Measurements from ENCODE around the gene TENT5A. TPM values are rescaled to one million over a fixed set of nuclear protein-coding genes. Genes with fewer than 3 reads are reported as not detected.

The TENT5A gene
- total and polyA plus RNA-seq, 7 experiments from 2014 or later: 0.80 to 12.5 (median 6.9) TPM

- no peak for ATAC-seq
- H3K27ac Mint-ChIP-seq: no peak overlapping the region
- peaks cover 4 to 8% of the 10 kb centered on the region in 2 donors for H3K4me1 ChIP-seq (ENCODE audit: control insufficient read depth in 2 of 2, insufficient read depth in 2 of 2, low read length in 2 of 2)
Measured at GRCh38 chr6:81749707-81750106, 2.8 kb downstream of the TENT5A start.

GRCh38 chr6:81748994-81749393, 3.5 kb downstream of the TENT5A start:
- Histone ChIP-seq H3K36me3 (ENCODE audit: control insufficient read depth in 2 of 3, insufficient read depth in 3 of 3, low read length in 3 of 3) (peaks cover 0 to 10% (median 0%) of the 10 kb centered on the region in 3 experiments), H3K27me3 (ENCODE audit: control insufficient read depth in 2 of 2, insufficient read depth in 2 of 2, low read length in 2 of 2) (no peaks in the 10 kb centered on the region), H3K4me1 (ENCODE audit: control insufficient read depth in 2 of 2, insufficient read depth in 2 of 2, low read length in 2 of 2) (peaks cover 4 to 8% of the 10 kb centered on the region in 2 donors), H3K9me3 (ENCODE audit: control insufficient read depth in 2 of 3, low read length in 3 of 3) (no peaks in the 10 kb centered on the region), H3K4me3 (ENCODE audit: low read length) (no peak overlapping the region), H3K27ac (ENCODE audit: low read depth, low read length) (no peak overlapping the region)
- intact Hi-C loops (cut with micrococcal nuclease): no loop called here
- peak overlapping the region in 1 of 9 donors; percentile 11 for H3K27ac Mint-ChIP-seq
- POLR2A ChIA-PET: no interaction called here
- no peak for DNase-seq
- peaks cover 0 to 47% (median 0%) of the 10 kb centered on the region in 5 donors for H3K27me3 Mint-ChIP-seq
- H3K4me1 Mint-ChIP-seq: peaks cover 22 to 58% (median 51%) of the 10 kb centered on the region in 7 donors
- CTCF ChIA-PET: interaction anchor here (1.0 kb wide), 1 partner anchor 1412 kb away, joined by 4 read pairs; no protein-coding TSS in a partner anchor
- no peaks in the 10 kb centered on the region for H3K9me3 Mint-ChIP-seq
- H3K36me3 Mint-ChIP-seq: peaks cover 0 to 17% (median 3%) of the 10 kb centered on the region in 5 donors
- no peak for ATAC-seq
- peak overlapping the region in 2 of 10 donors; percentile 10 to 87 for H3K4me3 Mint-ChIP-seq

More at GRCh38 chr6:81749707-81750106, 2.8 kb downstream of the TENT5A start:
- ChIA-PET CTCF (interaction anchor here (1.0 kb wide), 1 partner anchor 1412 kb away, joined by 4 read pairs; no protein-coding TSS in a partner anchor), POLR2A (interaction anchor here (1.3 kb wide), 1 partner anchor 13 kb away, joined by 3 read pairs; no protein-coding TSS in a partner anchor)
- H3K4me3 ChIP-seq (ENCODE audit: low read length): no peak overlapping the region
- peak overlapping the region in 9 of 10 donors; percentile 87 to 99 (median 98) for H3K4me3 Mint-ChIP-seq
- H3K36me3 ChIP-seq (ENCODE audit: control insufficient read depth in 2 of 3, insufficient read depth in 3 of 3, low read length in 3 of 3): peaks cover 0 to 10% (median 0%) of the 10 kb centered on the region in 3 experiments
- DNase-seq: no peak
- H3K4me1 Mint-ChIP-seq: peaks cover 22 to 58% (median 51%) of the 10 kb centered on the region in 7 donors
- no peak overlapping the region for H3K27ac ChIP-seq (ENCODE audit: low read depth, low read length)
- H3K9me3 ChIP-seq (ENCODE audit: control insufficient read depth in 2 of 3, low read length in 3 of 3): no peaks in the 10 kb centered on the region
- intact Hi-C loops (cut with micrococcal nuclease): loop anchor here (5.0 to 10.0 kb wide), 7 partner anchors 507 to 1802 kb away; partner anchors contain the start of genes DOP1A (in 1 of the 2), ELOVL4 (in 1 of the 2), PGM3 (in 1 of the 2) and RWDD2A (in 1 of the 2)
- no peaks in the 10 kb centered on the region for H3K9me3 Mint-ChIP-seq
- peaks cover 0 to 17% (median 3%) of the 10 kb centered on the region in 5 donors for H3K36me3 Mint-ChIP-seq
- H3K27me3 Mint-ChIP-seq: peaks cover 0 to 51% (median 0%) of the 10 kb centered on the region in 5 donors
- H3K27me3 ChIP-seq (ENCODE audit: control insufficient read depth in 2 of 2, insufficient read depth in 2 of 2, low read length in 2 of 2): no peaks in the 10 kb centered on the region

DNA sequence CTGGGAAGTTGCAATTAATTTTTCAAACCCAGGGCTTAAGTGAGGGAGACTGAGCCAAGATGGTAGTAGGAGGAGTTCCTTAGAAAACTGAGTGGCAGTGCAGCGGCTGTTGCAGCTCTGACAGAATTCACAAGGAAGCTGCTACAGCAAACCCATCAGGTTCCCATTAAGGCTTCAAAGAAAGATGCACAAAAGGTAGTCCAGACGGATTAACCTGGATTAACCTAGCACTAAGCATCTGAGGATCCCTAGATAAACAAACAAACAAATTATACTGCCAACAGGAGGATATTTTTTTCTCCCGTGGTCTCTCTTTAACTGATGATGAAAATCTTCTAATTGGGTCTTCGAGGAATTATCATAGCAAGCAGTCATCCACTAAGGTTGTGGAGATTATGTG, 5.2 kb downstream of the TENT5A start:
- Mint-ChIP-seq H3K27me3 (peaks cover 0 to 35% (median 0%) of the 10 kb centered on the region in 5 donors), H3K27ac (peak overlapping the region in 1 of 9 donors; percentile 51), H3K4me1 (peaks cover 7 to 58% (median 51%) of the 10 kb centered on the region in 7 donors), H3K4me3 (no peak overlapping the region), H3K9me3 (no peaks in the 10 kb centered on the region), H3K36me3 (peaks cover 0 to 17% (median 3%) of the 10 kb centered on the region in 5 donors)
- ChIA-PET CTCF (no interaction called here), POLR2A (no interaction called here)
- Histone ChIP-seq H3K36me3 (ENCODE audit: control insufficient read depth in 2 of 3, insufficient read depth in 3 of 3, low read length in 3 of 3) (peaks cover 0 to 8% (median 0%) of the 10 kb centered on the region in 3 experiments), H3K27me3 (ENCODE audit: control insufficient read depth in 2 of 2, insufficient read depth in 2 of 2, low read length in 2 of 2) (no peaks in the 10 kb centered on the region), H3K4me1 (ENCODE audit: control insufficient read depth in 2 of 2, insufficient read depth in 2 of 2, low read length in 2 of 2) (peaks cover 4 to 8% of the 10 kb centered on the region in 2 donors), H3K4me3 (ENCODE audit: low read length) (no peak overlapping the region), H3K27ac (ENCODE audit: low read depth, low read length) (no peak overlapping the region), H3K9me3 (ENCODE audit: control insufficient read depth in 2 of 3, low read length in 3 of 3) (no peaks in the 10 kb centered on the region)
- intact Hi-C loops (cut with micrococcal nuclease): no loop called here
- ATAC-seq (no peak), DNase-seq (no peak)

- intact Hi-C loops (cut with micrococcal nuclease): no loop called here
Measured at GRCh38 chr6:81744131-81744530, 8.3 kb downstream of the TENT5A start.

GRCh38 chr6:81743649-81744048, 8.8 kb downstream of the TENT5A start:
- Mint-ChIP-seq H3K27ac (peak overlapping the region in 1 of 9 donors; percentile 8), H3K4me3 (no peak overlapping the region), H3K27me3 (peaks cover 0 to 5% (median 0%) of the 10 kb centered on the region in 5 donors), H3K4me1 (peaks cover 0 to 28% (median 20%) of the 10 kb centered on the region in 7 donors), H3K36me3 (peaks cover 0 to 3% (median 3%) of the 10 kb centered on the region in 5 donors), H3K9me3 (no peaks in the 10 kb centered on the region)
- intact Hi-C loops (cut with micrococcal nuclease): no loop called here
- CTCF ChIA-PET: no interaction called here
- H3K27ac ChIP-seq (ENCODE audit: low read depth, low read length): no peak overlapping the region
- H3K4me1 ChIP-seq (ENCODE audit: control insufficient read depth in 2 of 2, insufficient read depth in 2 of 2, low read length in 2 of 2): no peaks in the 10 kb centered on the region
- no peak overlapping the region for H3K4me3 ChIP-seq (ENCODE audit: low read length)
- POLR2A ChIA-PET: no interaction called here
- H3K27me3 ChIP-seq (ENCODE audit: control insufficient read depth in 2 of 2, insufficient read depth in 2 of 2, low read length in 2 of 2): no peaks in the 10 kb centered on the region
- no peak for ATAC-seq
- H3K9me3 ChIP-seq (ENCODE audit: control insufficient read depth in 2 of 3, low read length in 3 of 3): no peaks in the 10 kb centered on the region
- DNase-seq: no peak
- H3K36me3 ChIP-seq (ENCODE audit: control insufficient read depth in 2 of 3, insufficient read depth in 3 of 3, low read length in 3 of 3): no peaks in the 10 kb centered on the region

More at GRCh38 chr6:81744131-81744530, 8.3 kb downstream of the TENT5A start:
- Histone ChIP-seq H3K4me3 (ENCODE audit: low read length) (no peak overlapping the region), H3K4me1 (ENCODE audit: control insufficient read depth in 2 of 2, insufficient read depth in 2 of 2, low read length in 2 of 2) (no peaks in the 10 kb centered on the region), H3K27ac (ENCODE audit: low read depth, low read length) (no peak overlapping the region), H3K9me3 (ENCODE audit: control insufficient read depth in 2 of 3, low read length in 3 of 3) (no peaks in the 10 kb centered on the region), H3K27me3 (ENCODE audit: control insufficient read depth in 2 of 2, insufficient read depth in 2 of 2, low read length in 2 of 2) (no peaks in the 10 kb centered on the region), H3K36me3 (ENCODE audit: control insufficient read depth in 2 of 3, insufficient read depth in 3 of 3, low read length in 3 of 3) (no peaks in the 10 kb centered on the region)
- no peak for ATAC-seq
- POLR2A ChIA-PET: no interaction called here
- no peak for DNase-seq
- Mint-ChIP-seq H3K27ac (no peak overlapping the region), H3K4me1 (peaks cover 0 to 33% (median 25%) of the 10 kb centered on the region in 7 donors), H3K4me3 (no peak overlapping the region), H3K9me3 (no peaks in the 10 kb centered on the region), H3K36me3 (peaks cover 0 to 8% (median 3%) of the 10 kb centered on the region in 5 donors), H3K27me3 (peaks cover 0 to 7% (median 0%) of the 10 kb centered on the region in 5 donors)
- CTCF ChIA-PET: no interaction called here

- ATAC-seq (no peak), DNase-seq (no peak)
- intact Hi-C loops (cut with micrococcal nuclease): no loop called here
- POLR2A ChIA-PET: interaction anchor here (0.7 kb wide), 1 partner anchor 10 kb away, joined by 3 read pairs; no protein-coding TSS in a partner anchor
- no peak overlapping the region for H3K4me3 ChIP-seq (ENCODE audit: low read length)
- Mint-ChIP-seq H3K9me3 (no peaks in the 10 kb centered on the region), H3K27ac (no peak overlapping the region), H3K27me3 (peaks cover 0 to 2% (median 0%) of the 10 kb centered on the region in 5 donors), H3K4me3 (no peak overlapping the region), H3K36me3 (peaks cover 0 to 3% (median 0%) of the 10 kb centered on the region in 5 donors), H3K4me1 (peaks cover 0 to 15% (median 11%) of the 10 kb centered on the region in 7 donors)
- no peak overlapping the region for H3K27ac ChIP-seq (ENCODE audit: low read depth, low read length)
- H3K9me3 ChIP-seq (ENCODE audit: control insufficient read depth in 2 of 3, low read length in 3 of 3): no peaks in the 10 kb centered on the region
- H3K27me3 ChIP-seq (ENCODE audit: control insufficient read depth in 2 of 2, insufficient read depth in 2 of 2, low read length in 2 of 2): no peaks in the 10 kb centered on the region
- no peaks in the 10 kb centered on the region for H3K36me3 ChIP-seq (ENCODE audit: control insufficient read depth in 2 of 3, insufficient read depth in 3 of 3, low read length in 3 of 3)
- H3K4me1 ChIP-seq (ENCODE audit: control insufficient read depth in 2 of 2, insufficient read depth in 2 of 2, low read length in 2 of 2): no peaks in the 10 kb centered on the region
- CTCF ChIA-PET: no interaction called here
Measured at GRCh38 chr6:81741689-81742088, 10.8 kb downstream of the TENT5A start.

All from naive thymus-derived CD4-positive, alpha-beta T cell (primary cell).